GM20000 (cell line): ENCODE measurements around the gene GRAMD4.
A peak's percentile ranks its signal among the peaks of the same experiment; 100 is the strongest.

Experiments used
- DNase-seq: peaks from one replicate; pipeline ENCODE4 v3.0.0; 2012; ENCODE audit warnings: low spot score
- CTCF ChIP-seq: IDR thresholded peaks from 2 replicates; pipeline ENCODE4 v1.5.1; 2012; ENCODE audit warnings: mild to moderate bottlenecking, control low read depth; ENCODE audit errors: extremely low read depth, missing control alignments

The GRAMD4 gene

DNA sequence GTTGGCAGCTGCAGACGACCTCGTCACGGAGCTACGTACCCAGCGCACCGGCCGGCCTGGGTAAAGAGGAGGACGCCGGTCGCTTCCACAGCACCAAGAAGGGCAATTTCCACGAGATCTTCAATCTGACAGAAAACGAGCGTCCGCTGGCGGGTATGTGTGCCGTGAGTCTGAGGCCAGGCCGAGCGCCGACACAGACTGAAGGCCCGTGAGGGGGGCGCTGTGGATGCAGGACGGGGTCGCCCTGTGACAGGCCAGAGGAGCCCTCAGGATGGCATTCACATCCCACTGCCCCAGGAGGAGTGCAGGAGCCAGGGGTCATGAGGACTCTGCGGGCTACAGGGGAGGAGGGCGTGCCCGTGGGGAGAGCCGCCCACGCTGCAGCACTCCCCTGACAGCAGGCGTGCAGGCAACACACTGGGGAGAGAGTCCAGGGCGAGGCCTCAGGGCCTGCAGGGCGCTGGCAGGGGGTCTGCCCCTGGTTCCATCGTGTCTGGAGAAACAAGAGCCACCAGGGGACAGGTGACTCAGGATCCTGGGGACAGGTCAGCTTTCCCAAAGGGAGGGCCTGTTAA lies 53.6 kb downstream of the GRAMD4 start:
- TF ChIP-seq CTCF = no peak
- peak; percentile 65 for DNase-seq

DNA sequence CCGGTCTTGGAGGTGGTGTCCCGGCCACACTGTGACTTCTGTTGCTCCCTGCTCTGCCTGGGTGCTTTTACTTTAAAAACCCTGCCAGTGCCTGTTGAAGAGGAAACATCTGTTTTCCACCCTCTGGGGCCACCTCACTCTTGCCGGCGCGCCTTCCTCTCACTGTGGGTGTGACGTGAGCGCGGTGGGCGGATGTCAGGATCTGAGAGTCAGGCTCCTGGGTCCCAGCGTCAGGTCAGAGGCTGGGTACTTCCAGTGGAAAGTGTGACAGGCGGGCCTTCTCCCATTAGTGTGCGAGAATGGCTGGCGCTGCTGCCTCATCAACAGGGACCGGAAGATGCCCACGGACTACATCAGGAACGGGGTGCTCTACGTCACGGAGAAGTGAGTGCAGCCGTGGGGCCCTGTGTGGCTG lies 54.2 kb downstream of the GRAMD4 start:
- no peak for TF ChIP-seq CTCF

GRCh38 chr22:46674906-46675305 lies 54.7 kb downstream of the GRAMD4 start:
- DNase-seq = no peak
- TF ChIP-seq CTCF = no peak

More for the DNA sequence above, 54.2 kb downstream of the GRAMD4 start:
- peak; percentile 82 for DNase-seq

DNA sequence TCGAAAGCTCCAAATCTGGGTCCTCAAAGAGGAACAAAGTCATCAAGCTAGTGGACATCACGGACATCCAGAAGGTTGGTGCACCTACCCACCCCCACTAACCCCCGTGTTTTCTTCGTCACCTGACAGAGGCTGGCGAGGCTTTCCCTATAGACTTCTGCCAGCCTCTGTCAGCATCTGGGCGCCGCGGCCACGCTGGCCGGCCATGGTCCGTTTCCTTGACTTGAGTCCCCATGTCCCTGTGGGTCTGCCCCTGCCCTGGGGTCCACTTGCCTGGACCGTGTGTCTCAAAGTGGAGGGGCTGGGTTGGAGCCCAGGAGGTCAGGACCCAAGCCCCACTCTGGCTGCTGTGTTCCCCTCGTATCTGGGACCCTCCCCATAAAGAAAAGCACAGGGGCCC lies 55.3 kb downstream of the GRAMD4 start:
- no peak for TF ChIP-seq CTCF
- DNase-seq = no peak

DNA sequence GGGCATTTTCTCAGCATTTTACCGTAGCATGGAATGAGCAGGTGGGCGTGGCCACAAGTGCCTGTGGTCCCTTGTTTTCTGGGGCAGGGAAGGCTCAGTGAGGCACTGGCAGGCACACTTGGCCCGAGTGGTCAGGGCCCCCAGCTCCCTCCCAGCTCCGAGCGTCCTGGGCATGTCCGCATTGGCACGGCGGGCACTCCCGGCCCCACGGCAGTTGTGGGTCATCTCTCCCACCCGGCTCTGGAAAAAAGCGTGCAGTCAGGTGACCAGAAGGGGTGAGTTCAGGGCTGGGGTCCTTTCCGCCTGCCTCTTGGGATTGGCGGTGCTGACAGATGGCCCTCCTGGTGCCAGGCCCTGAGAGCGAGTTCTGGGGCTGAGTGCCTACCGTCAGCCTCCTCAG lies 55.8 kb downstream of the GRAMD4 start:
- DNase-seq = no peak
- no peak for TF ChIP-seq CTCF

DNA sequence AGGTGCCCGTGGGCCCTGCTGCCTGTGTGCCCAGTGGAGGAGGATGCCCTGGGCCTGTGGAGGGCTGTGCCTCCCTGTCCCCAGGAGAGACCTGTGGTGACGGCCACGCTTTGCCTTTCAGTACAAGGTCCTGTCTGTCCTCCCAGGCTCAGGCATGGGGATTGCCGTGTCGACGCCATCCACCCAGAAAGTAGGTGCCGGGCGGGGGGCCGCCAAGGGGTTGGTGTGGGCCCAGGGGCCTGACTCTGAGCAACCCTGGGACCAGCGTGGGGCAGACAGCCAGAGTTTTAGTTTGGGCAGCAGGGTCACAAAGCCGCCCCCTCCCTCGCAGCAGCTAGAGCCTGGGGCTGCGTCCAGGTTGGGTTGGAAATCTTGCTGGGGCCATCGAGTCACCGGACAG lies 56.3 kb downstream of the GRAMD4 start:
- TF ChIP-seq CTCF = no peak
- no peak for DNase-seq

DNA sequence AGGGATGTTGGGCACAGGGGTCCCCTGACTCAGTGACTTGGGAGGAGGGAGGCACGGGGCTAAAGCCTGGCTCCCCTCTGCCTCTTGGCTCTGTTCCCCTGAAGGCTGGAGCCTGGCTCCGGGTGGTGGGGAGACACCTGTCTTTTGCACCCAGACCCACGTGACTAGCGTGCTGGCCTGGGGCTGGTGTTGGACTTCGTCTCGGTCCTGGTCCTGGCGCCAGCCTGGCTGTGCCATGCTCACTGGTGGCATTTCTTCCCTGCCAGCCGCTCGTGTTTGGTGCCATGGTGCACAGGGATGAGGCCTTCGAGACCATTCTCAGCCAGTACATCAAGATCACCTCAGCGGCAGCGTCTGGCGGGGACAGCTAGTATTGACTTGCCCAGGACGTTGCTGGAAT lies 56.7 kb downstream of the GRAMD4 start:
- DNase-seq = no peak
- TF ChIP-seq CTCF = no peak
